Osteocyte (in vitro differentiated cells): Measurements from ENCODE around the gene TMUB2. TPM values are rescaled to one million over a fixed set of nuclear protein-coding genes. Genes with fewer than 3 reads are reported as not detected.

Experiments
- DNase-seq: peaks from one replicate; pipeline ENCODE4 v3.0.0; 2021; ENCODE audit warnings: mixed read lengths; ENCODE audit not compliant: unreplicated experiment; ENCODE audit errors: extremely low spot score
- H3K27ac Mint-ChIP-seq: one replicate; pipeline ENCODE4 v1.8.0; 2021; ENCODE audit warnings: mild to moderate bottlenecking, mixed read lengths; ENCODE audit not compliant: unreplicated experiment
- H3K27me3 Mint-ChIP-seq: one replicate; pipeline ENCODE4 v1.8.0; 2021; ENCODE audit warnings: mixed read lengths; ENCODE audit not compliant: unreplicated experiment
- H3K36me3 Mint-ChIP-seq: one replicate; pipeline ENCODE4 v1.8.0; 2021; ENCODE audit warnings: mixed read lengths; ENCODE audit not compliant: unreplicated experiment
- H3K4me1 Mint-ChIP-seq: one replicate; pipeline ENCODE4 v1.8.0; 2021; ENCODE audit warnings: mixed read lengths; ENCODE audit not compliant: unreplicated experiment
- H3K4me3 Mint-ChIP-seq: one replicate; pipeline ENCODE4 v1.8.0; 2021; ENCODE audit warnings: mild to moderate bottlenecking, moderate library complexity, mixed read lengths; ENCODE audit not compliant: unreplicated experiment
- H3K9me3 Mint-ChIP-seq: one replicate; pipeline ENCODE4 v1.8.0; 2021; ENCODE audit warnings: mixed read lengths; ENCODE audit not compliant: unreplicated experiment
- total RNA-seq: library from RNA; stranded (reverse); gene quantifications from 2 replicates; pipeline ENCODE4 v1.2.1, GENCODE V29; 2021
- TF ChIP-seq, protein P1 (sequence below): fragments of 200-600 bp; sonication (generic); IDR thresholded peaks from 2 replicates; pipeline ENCODE4 v1.5.0; 2021; ENCODE audit warnings: antibody characterized with exemption, mild to moderate bottlenecking, moderate library complexity

TMUB2 gene
- total RNA-seq, 1 donor from 2014 or later, result 39.3 TPM

DNA sequence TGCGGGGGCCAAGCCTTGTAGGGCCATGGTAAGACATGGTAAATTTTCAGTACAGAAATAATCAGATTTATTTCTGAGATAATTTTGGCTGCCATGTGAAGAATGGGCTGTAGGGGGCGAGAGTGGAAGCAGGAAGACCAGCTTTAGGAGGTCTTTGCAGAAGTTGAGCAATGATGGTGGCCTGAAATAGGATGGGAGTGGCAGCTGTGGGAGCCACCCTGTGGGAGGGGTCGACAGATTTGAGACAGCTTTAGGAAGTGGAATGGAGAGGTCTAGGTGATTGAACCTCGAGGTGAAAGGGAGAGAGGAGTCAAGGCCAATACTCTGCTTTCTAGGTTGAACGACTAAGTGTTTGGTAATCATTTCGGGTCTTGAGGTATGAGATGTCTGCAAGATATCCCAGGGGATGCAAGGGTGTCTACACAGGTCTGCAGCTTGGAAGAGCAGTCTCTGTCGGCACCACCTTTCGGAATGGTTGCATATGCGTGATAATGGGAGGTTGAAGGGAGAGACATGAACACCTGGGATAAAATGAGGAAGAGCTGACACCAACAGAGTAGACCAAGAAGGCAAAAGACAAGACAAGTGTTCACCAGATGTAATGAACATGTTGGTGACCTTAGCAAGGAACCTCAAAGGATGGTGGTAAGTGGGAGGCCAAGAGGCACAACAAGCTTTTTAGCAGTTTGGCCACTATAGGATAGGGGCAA is 17.1 kb downstream of the TMUB2 start:
- no peak overlapping the region for H3K4me3 Mint-ChIP-seq
- peak overlapping the region; percentile 46 for H3K27ac Mint-ChIP-seq
- H3K36me3 Mint-ChIP-seq, result peaks cover 12% of the 10 kb centered on the region
- TF ChIP-seq, protein P1, sequence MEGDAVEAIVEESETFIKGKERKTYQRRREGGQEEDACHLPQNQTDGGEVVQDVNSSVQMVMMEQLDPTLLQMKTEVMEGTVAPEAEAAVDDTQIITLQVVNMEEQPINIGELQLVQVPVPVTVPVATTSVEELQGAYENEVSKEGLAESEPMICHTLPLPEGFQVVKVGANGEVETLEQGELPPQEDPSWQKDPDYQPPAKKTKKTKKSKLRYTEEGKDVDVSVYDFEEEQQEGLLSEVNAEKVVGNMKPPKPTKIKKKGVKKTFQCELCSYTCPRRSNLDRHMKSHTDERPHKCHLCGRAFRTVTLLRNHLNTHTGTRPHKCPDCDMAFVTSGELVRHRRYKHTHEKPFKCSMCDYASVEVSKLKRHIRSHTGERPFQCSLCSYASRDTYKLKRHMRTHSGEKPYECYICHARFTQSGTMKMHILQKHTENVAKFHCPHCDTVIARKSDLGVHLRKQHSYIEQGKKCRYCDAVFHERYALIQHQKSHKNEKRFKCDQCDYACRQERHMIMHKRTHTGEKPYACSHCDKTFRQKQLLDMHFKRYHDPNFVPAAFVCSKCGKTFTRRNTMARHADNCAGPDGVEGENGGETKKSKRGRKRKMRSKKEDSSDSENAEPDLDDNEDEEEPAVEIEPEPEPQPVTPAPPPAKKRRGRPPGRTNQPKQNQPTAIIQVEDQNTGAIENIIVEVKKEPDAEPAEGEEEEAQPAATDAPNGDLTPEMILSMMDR, result peak; percentile 73
- H3K4me1 Mint-ChIP-seq, result peaks cover 17% of the 10 kb centered on the region
- no peaks in the 10 kb centered on the region for H3K27me3 Mint-ChIP-seq
- DNase-seq, result no peak
- no peaks in the 10 kb centered on the region for H3K9me3 Mint-ChIP-seq

DNA sequence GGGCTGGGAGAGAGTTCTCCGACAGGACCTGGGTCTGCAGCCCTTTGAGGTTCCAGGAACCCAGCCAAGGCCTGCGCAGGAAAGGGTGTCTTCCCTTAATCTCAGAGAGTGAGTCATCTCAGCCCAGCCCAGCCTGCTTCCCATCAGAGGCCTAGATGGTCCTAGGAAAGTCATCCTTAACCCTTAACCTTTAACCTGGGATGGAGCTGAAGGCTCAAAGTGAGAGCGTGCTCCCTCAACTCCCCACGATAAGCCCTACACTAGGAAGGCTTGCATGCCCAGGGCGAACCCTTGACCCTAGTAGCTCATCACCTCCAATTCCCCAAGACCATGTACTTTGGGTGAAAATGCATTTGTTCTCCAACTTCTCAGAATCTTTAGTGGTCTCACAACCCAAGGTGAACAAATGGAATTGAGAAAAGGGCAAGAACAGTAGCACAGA is 17.7 kb downstream of the TMUB2 start:
- H3K27me3 Mint-ChIP-seq, result no peaks in the 10 kb centered on the region
- H3K4me1 Mint-ChIP-seq, result peaks cover 17% of the 10 kb centered on the region
- no peak overlapping the region for H3K4me3 Mint-ChIP-seq
- DNase-seq, result no peak
- TF ChIP-seq, protein P1, result no peak
- peaks cover 12% of the 10 kb centered on the region for H3K36me3 Mint-ChIP-seq
- H3K27ac Mint-ChIP-seq, result peak overlapping the region; percentile 13
- no peaks in the 10 kb centered on the region for H3K9me3 Mint-ChIP-seq

DNA sequence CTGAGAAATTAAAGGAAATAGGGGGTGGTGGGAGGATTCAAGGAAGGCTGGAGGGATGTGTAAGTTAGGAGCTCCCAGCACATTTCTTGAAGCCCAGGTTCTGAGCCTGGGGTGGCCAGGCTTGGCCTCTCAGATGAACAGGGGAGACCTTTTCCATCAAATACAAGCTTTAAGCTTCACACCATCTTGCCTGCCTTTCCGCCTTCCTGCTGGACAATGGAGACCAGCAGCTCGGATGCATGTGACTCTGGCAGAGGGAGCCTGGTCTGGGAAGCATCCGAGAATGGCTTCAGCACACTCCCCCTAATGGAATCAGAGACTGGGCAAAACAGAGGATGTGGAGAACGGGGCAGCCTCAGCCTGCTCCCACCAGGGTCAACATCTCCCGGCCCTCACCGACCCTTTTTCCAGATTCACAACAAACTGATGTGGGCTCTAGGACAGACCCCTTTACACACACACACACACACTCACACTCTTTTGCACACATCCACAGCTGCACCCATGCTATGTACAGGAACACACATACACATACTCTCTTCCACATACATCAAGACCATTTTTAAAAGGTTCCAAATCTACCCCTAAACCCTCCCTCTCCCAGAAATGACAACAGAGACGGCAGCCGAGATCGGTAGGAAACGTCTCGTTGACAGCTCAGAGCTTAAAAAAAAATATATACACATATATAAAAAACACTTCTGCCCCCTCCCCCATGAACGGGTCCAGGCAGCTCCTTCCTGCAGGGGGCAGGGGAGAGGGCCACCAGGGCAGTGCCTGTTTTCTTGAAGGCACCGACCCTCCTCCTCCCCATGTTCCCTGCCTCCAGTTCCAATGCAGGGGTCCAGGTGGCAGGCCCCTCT is 19.4 kb downstream of the TMUB2 start:
- Mint-ChIP-seq H3K27ac (no peak overlapping the region), H3K27me3 (no peaks in the 10 kb centered on the region), H3K4me3 (no peak overlapping the region), H3K9me3 (no peaks in the 10 kb centered on the region), H3K4me1 (peaks cover 9% of the 10 kb centered on the region), H3K36me3 (peaks cover 14% of the 10 kb centered on the region)
- TF ChIP-seq, protein P1, result peak; percentile 28
- no peak for DNase-seq

DNA sequence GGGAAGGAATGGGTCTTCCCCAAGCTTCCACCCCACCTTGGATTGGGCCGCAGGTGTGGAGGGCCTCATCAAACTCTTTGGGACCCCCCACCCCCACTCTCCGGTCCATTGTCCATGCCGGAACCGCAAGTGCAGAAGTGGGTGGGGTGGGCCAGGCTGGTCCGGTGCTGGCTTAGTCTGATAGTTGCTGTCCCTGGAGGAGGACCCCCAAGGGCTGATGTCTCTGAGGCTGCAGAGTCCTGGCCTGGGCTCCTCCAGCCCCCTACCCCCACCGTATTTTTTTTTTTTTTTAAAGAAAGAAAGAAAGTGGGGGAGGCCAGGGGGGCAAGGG is 20.0 kb downstream of the TMUB2 start:
- TF ChIP-seq, protein P1, result no peak
- H3K27ac Mint-ChIP-seq, result no peak overlapping the region
- H3K9me3 Mint-ChIP-seq, result no peaks in the 10 kb centered on the region
- H3K4me1 Mint-ChIP-seq, result peaks cover 8% of the 10 kb centered on the region
- DNase-seq, result no peak
- H3K27me3 Mint-ChIP-seq, result no peaks in the 10 kb centered on the region
- H3K36me3 Mint-ChIP-seq, result peaks cover 17% of the 10 kb centered on the region
- no peak overlapping the region for H3K4me3 Mint-ChIP-seq

DNA sequence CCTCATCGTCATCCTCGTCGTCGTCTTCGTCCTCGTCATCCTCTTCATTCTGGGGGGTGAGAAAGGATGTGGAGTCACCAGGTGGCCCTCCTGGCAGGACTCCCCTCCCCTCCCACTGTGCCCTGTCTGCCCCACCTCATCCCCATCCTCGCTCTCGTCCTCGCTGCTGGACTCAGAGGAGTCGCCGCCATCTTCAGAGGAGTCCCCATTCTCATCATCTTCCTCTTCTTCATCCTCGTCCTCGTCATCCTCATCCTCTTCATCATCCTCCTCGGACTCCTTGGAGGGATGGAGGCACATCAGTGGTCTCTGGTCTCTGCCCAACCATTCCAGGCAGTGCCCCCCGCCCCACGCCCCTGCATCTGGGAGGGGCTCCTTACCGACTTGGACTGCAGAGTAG is 20.5 kb downstream of the TMUB2 start:
- H3K27me3 Mint-ChIP-seq, result no peaks in the 10 kb centered on the region
- H3K36me3 Mint-ChIP-seq, result peaks cover 17% of the 10 kb centered on the region
- TF ChIP-seq, protein P1, result no peak
- DNase-seq, result no peak
- H3K4me3 Mint-ChIP-seq, result no peak overlapping the region
- no peaks in the 10 kb centered on the region for H3K9me3 Mint-ChIP-seq
- H3K27ac Mint-ChIP-seq, result no peak overlapping the region
- peaks cover 8% of the 10 kb centered on the region for H3K4me1 Mint-ChIP-seq
